Measurements from ENCODE around the gene SRY. TPM values are rescaled to one million over a fixed set of nuclear protein-coding genes. Genes with fewer than 3 reads are reported as not detected.

The SRY gene
- total RNA-seq, 4 donors from 2014 or later, result 2.0 TPM; not detected in 3

- Histone ChIP-seq H3K9me3 (no peaks in the 10 kb centered on the region), H3K4me3 (no peak overlapping the region), H3K36me3 (no peaks in the 10 kb centered on the region), H3K4me1 (no peaks in the 10 kb centered on the region), H3K27me3 (no peaks in the 10 kb centered on the region), H3K27ac (no peak overlapping the region)
- no CpG with 5 or more reads among the region's 2 CpGs for WGBS
- no peak for DNase-seq (ENCODE audit: low spot score in 2 of 2)
- TF ChIP-seq POLR2A (IDR thresholded peaks at IDR 0.05) (no peak), EP300 (IDR thresholded peaks at IDR 0.05) (no peak), POLR2AphosphoS5 (IDR thresholded peaks at IDR 0.05) (no peak)
- TF ChIP-seq, protein P1, sequence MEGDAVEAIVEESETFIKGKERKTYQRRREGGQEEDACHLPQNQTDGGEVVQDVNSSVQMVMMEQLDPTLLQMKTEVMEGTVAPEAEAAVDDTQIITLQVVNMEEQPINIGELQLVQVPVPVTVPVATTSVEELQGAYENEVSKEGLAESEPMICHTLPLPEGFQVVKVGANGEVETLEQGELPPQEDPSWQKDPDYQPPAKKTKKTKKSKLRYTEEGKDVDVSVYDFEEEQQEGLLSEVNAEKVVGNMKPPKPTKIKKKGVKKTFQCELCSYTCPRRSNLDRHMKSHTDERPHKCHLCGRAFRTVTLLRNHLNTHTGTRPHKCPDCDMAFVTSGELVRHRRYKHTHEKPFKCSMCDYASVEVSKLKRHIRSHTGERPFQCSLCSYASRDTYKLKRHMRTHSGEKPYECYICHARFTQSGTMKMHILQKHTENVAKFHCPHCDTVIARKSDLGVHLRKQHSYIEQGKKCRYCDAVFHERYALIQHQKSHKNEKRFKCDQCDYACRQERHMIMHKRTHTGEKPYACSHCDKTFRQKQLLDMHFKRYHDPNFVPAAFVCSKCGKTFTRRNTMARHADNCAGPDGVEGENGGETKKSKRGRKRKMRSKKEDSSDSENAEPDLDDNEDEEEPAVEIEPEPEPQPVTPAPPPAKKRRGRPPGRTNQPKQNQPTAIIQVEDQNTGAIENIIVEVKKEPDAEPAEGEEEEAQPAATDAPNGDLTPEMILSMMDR (IDR thresholded peaks at IDR 0.05), result peak in 1 of 2 donors; percentile 10
These were observed 12.8 kb upstream of the SRY start for GRCh38 chrY:2800246-2800645.

DNA sequence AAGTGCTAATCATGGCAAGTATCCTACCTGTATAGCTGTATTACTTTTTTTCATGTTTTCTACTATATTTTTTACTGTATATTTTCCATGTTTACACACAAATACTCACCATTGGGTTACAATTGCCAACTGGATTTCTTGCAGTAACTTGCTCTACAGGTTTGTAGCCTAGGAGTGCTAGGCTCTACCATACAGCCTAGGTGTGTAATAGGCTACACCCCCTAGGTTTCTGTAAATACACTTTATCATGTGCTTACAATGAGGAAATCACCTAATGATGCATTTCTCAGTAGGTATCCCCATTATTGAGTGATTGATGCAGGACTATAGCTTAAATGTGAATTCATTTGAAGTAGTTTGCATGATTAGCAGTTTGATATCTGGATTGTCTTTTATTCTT lies 10.5 kb upstream of the SRY start:
- Histone ChIP-seq H3K9me3 (no peaks in the 10 kb centered on the region), H3K36me3 (no peaks in the 10 kb centered on the region), H3K27me3 (no peaks in the 10 kb centered on the region), H3K27ac (no peak overlapping the region), H3K4me1 (no peaks in the 10 kb centered on the region), H3K4me3 (no peak overlapping the region)
- no peak for DNase-seq (ENCODE audit: low spot score in 2 of 2)
- TF ChIP-seq, protein P1 (IDR thresholded peaks at IDR 0.05), result no peak
- TF ChIP-seq POLR2AphosphoS5 (IDR thresholded peaks at IDR 0.05) (no peak), POLR2A (IDR thresholded peaks at IDR 0.05) (no peak), EP300 (IDR thresholded peaks at IDR 0.05) (no peak)

GRCh38 chrY:2796977-2797523 lies 9.6 kb upstream of the SRY start:
- WGBS, result no CpG with 5 or more reads among the region's 7 CpGs
- Histone ChIP-seq H3K4me1 (no peaks in the 10 kb centered on the region), H3K4me3 (no peak overlapping the region), H3K27ac (no peak overlapping the region), H3K36me3 (no peaks in the 10 kb centered on the region), H3K27me3 (no peaks in the 10 kb centered on the region), H3K9me3 (no peaks in the 10 kb centered on the region)
- TF ChIP-seq POLR2AphosphoS5 (IDR thresholded peaks at IDR 0.05) (no peak), EP300 (IDR thresholded peaks at IDR 0.05) (no peak), POLR2A (IDR thresholded peaks at IDR 0.05) (no peak)
- TF ChIP-seq, protein P1 (IDR thresholded peaks at IDR 0.05), result no peak
- no peak for DNase-seq (ENCODE audit: low spot score in 2 of 2)

DNA sequence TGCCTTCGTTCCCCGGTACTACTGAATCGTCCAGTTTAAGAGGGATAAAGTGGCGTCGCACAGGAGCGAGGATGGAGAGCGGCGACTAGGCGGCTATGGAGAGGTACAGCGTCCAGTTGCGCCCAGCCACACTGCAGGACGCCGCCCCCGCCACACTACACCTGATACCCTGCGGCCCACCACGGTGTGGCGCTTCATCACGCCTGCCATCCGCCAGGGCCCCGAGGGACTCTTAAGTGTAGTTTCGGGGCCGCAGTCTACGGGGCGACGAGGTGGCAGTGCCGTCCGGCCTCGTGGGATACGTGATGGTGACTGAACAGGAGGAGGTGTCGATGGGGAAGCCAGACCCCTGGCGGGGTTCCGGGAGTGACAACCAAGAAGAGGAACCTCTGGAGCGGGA lies 2.3 kb upstream of the SRY start:
- no CpG with 5 or more reads among the region's 33 CpGs for WGBS
- no peak for TF ChIP-seq POLR2AphosphoS5 (IDR thresholded peaks at IDR 0.05)
- TF ChIP-seq EP300 (IDR thresholded peaks at IDR 0.05), result no peak
- TF ChIP-seq, protein P1 (IDR thresholded peaks at IDR 0.05), result no peak
- TF ChIP-seq POLR2A (IDR thresholded peaks at IDR 0.05), result no peak
- H3K27me3 ChIP-seq, result no peaks in the 10 kb centered on the region
- no peaks in the 10 kb centered on the region for H3K36me3 ChIP-seq
- H3K4me3 ChIP-seq, result no peak overlapping the region
- H3K4me1 ChIP-seq, result no peaks in the 10 kb centered on the region
- no peak for DNase-seq (ENCODE audit: low spot score in 2 of 2)
- H3K9me3 ChIP-seq, result no peaks in the 10 kb centered on the region
- H3K27ac ChIP-seq, result no peak overlapping the region

- Histone ChIP-seq H3K4me3 (peak overlapping the region; percentile 36), H3K36me3 (no peaks in the 10 kb centered on the region), H3K9me3 (no peaks in the 10 kb centered on the region), H3K27me3 (no peaks in the 10 kb centered on the region), H3K4me1 (no peaks in the 10 kb centered on the region), H3K27ac (peak overlapping the region; percentile 14)
- no CpG with 5 or more reads among the region's 28 CpGs for WGBS
- TF ChIP-seq, protein P1 (IDR thresholded peaks at IDR 0.05), result no peak
- TF ChIP-seq POLR2AphosphoS5 (IDR thresholded peaks at IDR 0.05), result no peak
- no peak for TF ChIP-seq EP300 (IDR thresholded peaks at IDR 0.05)
- no peak for TF ChIP-seq POLR2A (IDR thresholded peaks at IDR 0.05)
- DNase-seq (ENCODE audit: low spot score in 2 of 2), result no peak
These were observed 488 bp downstream of the SRY start for GRCh38 chrY:2786876-2787512.

Other genes starting within 250 kb of the SRY start
- gene RPS4Y1, start 53.9 kb upstream of the SRY start, total RNA-seq, result 100 to 1,000 TPM in 2 of 4 donors, under 1 TPM in 1, not detected in 1; 0.89 to 264 (median 260) TPM
- 10 to 100 TPM in 2 of 4 donors, not detected in 2; 14.2 to 16.4 TPM for gene ZFY, start 147.7 kb upstream of the SRY start, total RNA-seq